HG03135 (cell line): ENCODE results near the gene MRPL21.

ENCODE experiments used
- ATAC-seq: cut with Tn5 transposase; IDR thresholded peaks from one replicate; pipeline ENCODE4 v1.9.1; 2021; ENCODE audit warnings: mild to moderate bottlenecking, moderate library complexity; ENCODE audit not compliant: unreplicated experiment

The MRPL21 gene

DNA sequence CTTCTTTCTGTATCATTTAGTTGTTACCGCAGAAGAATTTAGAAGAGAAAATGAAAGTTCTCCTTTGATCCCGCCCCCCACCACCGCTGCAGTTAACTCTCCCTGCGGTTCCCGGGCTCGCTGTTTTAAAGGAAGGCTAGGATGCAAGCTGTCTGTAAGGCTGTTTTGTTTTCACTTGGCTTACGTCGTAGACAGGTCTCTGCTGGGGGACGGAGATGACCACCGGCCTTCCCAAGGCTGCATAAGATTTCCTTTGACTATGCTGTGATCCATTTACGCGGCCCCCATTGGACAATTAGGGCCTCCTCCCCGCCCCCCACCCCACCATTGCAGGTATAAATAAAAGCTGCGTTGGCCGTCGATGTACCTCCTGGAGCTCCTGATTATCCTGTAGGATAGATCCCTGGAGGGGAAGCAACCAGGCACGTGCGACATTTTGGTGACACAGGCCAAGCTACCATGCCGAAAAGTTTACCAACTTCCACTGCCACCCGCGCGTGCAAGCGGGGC lies 60.5 kb downstream of the MRPL21 start:
- no peak for ATAC-seq

DNA sequence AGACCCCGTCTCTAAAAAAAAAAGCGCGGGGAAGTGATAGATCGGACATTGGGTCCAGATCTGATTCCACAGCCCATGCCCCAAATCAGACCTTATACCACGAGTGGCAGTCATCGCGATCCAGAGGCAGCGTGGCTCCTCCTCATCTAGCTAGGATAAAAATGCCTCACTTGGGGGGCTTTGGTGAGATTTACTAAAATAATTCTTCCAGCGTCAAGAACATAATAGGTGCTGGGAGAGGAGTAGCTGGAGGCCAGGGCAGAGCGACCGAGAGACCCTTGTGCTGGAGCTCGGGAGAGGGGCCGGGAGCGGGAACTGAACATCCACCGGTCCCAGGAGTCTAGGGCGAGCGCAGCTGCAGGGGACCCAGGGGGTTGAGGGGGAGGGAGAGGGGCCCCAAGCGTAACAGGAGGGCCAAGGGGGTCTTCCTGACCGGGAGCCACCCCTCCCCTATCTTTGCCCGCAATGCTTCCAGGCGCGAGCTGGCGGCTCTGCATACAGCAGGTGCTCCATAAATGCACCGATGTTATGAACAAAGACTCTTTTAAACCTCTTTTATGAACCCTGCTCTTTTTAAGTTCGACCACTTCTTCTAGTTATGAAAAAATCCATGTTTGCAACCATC lies 61.1 kb downstream of the MRPL21 start:
- ATAC-seq = no peak

DNA sequence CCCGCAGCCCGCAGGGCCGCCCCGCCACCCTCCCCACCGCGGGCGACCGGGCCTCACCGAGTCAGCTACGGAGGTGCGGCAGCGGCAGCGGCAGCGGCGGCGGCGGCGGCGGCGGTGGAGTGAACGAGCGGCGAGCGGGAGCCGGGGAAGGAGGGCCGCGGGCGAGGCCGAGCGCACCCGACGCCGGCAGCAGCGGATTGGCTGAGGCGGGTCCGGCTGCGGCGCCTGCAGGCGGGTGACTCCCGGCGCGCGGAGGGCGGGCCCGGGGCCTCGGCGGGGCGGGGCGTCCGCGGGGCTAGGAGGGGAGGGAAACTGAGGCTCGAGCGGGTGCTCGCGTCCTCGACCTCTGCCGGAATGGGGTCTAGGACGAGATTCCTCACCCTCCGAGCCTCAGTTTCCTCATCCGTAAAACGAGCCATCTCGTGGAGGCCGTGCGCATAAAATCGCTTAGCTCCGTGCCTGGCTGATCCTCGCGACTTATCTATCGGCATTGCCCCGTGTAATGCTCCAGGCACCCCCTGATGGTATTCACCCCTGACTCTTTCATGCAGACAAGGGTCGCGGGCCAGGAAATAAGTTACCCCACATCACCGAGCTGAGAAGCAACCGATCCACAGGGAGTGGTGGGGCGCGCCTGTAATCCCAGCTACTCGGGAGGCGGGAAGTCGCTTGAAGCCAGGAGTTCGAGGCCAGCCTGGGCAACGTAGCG lies 61.8 kb downstream of the MRPL21 start, which contains the start of gene CPT1A:
TSS of gene CPT1A (minus strand) at position 199 of the 709 bp plus-strand sequence. CDS start 26,442 bp downstream, outside the sequence.
- ATAC-seq = peak; percentile 34
